HG03159 (cell line): ENCODE data around the gene HOXD8.

Experiments
- ATAC-seq: cut with Tn5 transposase; IDR thresholded peaks from one replicate; pipeline ENCODE4 v1.9.1; 2021; ENCODE audit warnings: mild to moderate bottlenecking, moderate library complexity; ENCODE audit not compliant: unreplicated experiment

Gene HOXD8

DNA sequence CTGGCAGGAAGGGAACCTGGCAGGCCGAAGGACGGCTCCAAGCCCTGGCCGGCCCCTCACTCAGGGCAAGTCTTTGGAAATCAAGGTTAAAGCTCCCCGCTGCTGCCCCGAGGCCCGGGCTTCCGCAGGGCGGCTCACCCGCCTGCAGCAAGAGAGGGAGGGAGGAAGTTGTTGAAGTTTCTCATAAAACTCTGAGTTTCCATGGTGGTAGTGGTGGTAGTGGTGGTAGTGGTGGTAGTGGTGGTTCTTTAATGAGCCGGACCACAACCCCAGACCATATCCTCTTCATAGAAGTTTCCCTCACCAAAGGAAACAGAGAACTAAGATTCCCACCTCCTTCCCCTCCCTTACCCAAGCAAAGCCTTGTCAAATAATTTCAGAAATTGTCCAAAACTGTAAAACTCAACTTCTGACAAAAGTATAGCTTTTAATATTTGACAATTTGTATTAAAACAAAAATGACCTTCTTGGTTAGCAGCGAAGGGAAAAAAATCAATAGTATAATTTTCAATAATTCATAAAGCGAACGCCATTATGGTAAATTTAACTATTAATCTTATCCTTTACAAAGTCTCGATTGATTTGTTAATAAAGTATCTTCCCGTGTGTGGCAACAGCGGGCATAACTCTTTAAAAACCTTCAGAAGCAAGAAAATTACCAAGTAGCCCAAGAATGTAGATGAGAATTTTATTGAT lies 14.4 kb upstream of the HOXD8 start:
- ATAC-seq = no peak

DNA sequence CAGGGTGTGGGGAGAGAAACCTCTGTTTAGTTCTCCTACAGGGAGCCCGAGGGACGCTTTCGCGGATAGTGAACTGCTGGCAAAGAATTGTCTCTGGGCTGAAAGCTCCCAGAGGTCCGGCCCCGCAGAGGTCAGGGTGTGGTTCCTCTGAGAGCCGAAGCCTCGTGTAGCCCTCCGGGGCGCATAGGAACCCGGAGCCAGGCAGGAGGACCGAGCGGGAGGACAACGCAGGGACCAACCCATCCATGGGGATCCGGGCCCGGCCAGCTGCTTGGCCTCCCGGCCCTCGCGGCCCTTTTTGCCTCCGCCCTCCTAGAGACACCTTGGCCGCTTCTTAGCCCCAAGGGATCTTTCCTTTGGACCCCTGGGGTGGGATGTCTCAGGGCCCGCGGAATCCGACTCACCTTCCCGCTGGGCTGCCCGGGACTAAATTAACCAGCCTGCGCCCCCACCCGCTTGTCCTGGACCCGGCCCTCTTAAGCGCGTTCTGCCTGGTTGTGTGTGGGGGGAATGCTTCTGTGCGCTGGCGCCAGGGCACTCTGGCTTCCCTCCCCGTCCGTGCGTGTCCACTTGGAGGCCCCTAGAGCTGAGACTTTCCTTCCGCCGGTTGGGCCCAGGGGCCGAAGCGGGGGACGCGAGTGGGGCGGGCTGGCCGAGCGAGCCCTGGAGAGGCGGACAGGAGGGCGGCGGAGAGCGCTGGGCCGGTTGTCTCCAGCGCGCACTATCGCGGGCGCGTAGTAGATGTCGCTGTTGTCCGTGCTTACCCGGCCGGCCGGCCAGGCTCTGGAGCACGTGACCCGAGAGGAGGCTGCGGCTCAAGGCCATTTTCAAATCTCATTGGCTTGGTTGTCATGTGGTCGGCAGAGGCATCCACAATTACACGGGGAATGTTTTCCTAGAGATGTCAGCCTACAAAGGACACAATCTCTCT lies 13.4 kb upstream of the HOXD8 start, which contains the start of gene HOXD10:
HOXD10 (plus strand) TSS at position 896 of the 931 bp plus-strand sequence. CDS start 56 bp downstream, outside the sequence.
- ATAC-seq = no peak

GRCh38 chr2:176117162-176117822 lies 12.2 kb upstream of the HOXD8 start:
- no peak for ATAC-seq

- ATAC-seq = no peak
These were observed 11.6 kb upstream of the HOXD8 start for GRCh38 chr2:176117823-176118371.

DNA sequence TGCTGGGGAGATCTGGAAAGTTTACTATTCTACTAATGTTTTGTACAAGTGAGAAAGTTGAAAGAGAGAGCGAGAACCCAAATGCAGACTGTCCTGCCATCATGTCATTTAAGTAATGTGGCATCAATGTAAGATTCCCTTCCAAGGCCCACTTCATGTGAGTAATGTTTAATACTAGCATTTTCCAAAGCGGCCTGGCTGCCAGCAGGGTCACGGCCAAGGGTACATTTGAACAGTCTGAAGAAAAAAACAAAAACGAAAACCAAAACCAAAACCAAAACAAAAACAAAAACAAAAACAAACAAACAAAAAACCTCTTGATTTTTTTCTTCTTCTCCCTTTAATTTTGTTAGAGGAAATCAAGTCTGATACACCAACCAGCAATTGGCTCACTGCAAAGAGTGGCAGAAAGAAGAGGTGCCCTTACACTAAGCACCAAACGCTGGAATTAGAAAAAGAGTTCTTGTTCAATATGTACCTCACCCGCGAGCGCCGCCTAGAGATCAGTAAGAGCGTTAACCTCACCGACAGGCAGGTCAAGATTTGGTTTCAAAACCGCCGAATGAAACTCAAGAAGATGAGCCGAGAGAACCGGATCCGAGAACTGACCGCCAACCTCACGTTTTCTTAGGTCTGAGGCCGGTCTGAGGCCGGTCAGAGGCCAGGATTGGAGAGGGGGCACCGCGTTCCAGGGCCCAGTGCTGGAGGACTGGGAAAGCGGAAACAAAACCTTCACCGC lies 10.7 kb upstream of the HOXD8 start:
- no peak for ATAC-seq

- no peak for ATAC-seq
These were observed 8.9 kb upstream of the HOXD8 start for GRCh38 chr2:176120364-176121189.

DNA sequence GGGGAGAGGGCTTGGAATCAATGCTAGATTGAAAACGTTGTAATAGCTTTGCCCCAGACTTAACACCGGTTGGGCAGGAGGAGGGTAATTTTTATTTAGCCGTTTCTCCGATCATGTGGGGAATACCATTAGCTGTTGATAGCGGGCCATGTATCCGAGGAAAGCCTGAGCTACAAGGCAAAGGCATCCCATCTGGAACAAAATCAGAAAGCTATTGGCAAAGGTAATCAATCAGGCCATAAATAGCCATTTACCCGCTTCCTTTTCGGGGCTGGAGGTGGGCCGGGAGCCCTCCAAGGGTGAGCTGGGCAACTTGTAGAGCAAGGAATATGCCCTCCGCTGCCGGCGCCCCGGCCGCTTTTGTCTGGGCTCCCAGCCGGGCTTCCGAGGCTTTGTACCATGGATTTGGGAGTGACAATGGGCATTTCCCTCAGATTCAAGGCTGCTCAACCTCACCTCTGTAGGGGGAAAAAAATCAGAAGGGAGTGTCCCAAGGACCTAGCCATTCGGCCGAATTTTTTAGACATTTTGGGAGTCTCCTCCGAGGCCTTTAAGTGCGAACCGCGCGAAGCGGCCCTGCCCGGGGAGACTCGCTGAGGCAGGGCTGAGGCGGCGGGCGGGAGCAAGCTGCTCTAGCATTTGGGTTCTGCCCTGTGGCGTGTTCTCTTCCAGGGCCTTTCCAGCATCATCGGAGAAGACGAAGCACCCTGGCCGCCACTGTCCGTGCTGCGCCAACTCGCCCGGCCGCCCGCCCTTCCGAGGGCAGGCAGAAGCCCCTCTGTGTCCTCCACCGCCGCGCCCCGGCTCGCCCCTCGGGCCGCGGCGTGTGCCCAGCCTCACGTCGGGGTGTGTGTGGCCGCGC lies 8.1 kb upstream of the HOXD8 start:
- ATAC-seq = no peak

DNA sequence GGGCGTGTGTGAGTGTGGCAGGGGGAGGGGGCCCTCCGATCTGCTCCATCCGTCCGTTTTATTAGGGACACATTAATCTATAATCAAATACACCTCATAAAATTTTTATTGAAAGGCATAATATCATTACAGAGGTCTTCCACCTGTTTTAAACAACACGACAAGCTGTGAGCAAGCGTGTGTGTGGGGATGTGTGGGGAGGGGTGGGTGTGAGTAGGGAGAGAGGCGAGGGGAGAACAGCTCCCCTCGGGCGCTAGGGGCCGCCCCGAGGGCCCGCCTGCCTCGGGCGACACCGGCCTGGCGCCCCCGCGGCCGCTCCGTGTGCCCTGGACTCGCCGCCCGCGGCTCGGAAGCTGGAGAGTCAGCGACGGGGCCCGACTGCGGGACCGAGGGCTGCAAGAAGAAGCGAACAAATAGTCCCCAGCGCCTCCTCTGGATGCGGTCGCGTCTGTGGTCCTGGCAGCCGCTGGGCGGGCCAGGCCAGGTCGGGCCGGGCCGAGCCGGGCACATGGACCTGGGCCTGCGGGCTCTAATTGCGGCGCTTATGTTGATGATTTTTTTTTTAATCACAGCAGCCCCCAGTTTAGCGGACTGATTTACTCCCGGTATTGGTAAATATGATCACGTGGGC lies 7.3 kb upstream of the HOXD8 start:
- ATAC-seq = no peak

GRCh38 chr2:176122683-176123410 lies 6.7 kb upstream of the HOXD8 start, which contains the start of gene HOXD9:
TSS of gene HOXD9 (plus strand) at chr2:176122719. CDS start at chr2:176122769, 50 bp downstream.
- ATAC-seq = no peak

- no peak for ATAC-seq
These were observed 5.9 kb upstream of the HOXD8 start for GRCh38 chr2:176123411-176124109.

GRCh38 chr2:176124110-176124946 lies 5.2 kb upstream of the HOXD8 start:
- ATAC-seq = no peak

DNA sequence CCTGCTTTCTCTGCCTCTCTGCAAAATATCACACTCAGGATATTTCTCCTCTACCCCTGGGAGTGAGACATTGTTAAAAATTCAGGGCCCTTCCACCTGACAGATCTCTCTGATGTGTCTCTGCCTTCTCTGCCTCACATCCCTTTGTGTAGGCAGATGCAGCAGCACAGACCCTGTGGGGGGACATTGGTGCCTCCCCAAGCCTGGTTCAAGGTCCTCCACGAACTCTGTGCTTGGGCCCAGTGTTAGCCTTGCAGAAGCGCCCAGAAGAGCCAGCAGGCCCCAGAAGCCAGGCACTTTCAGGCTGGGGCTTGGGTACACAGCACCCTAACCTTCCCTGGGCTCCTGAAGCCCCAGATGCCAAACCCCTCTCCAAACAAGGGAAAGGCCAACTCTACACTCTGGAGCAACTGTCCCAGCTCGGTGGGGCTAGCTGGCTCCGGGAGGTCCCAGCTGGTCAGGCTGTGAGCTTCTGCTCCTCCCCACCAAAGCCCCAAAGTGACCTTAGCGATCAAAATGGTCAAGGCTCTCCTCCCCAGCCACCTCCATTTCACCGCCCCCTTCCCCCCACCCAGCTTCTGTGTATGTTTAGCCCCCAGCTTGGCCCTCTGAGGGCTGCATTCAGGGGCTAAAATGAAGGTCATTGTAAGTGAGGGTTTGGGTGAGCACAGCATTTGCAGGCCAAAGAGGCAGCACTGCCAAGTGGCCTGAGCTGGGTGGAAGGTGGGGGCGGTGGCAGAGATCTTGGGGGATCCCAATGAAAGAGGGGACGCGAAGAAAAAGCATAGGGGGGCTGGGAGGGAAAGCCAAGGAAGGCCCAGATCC lies 4.3 kb upstream of the HOXD8 start:
- no peak for ATAC-seq

DNA sequence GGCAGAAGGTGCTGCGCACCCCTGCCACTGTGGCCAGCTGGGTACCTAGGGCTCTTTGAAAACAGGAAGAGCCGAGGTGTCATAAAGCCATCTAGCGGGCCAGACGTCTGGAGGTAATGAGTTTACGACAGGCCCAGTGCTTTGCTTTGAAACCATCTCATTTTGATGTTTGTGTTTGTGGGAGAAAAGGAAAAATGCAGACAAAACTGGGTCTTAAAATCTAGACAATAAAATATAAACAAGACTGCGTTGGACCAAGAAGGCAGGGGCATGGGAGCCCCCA lies 3.8 kb upstream of the HOXD8 start:
- no peak for ATAC-seq

- no peak for ATAC-seq
These were observed 2.4 kb upstream of the HOXD8 start for GRCh38 chr2:176126929-176127773.

- ATAC-seq = no peak
These were observed 1.8 kb upstream of the HOXD8 start for GRCh38 chr2:176127774-176128072.
